HG03354 (cell line): ENCODE measurements around the gene KRT3.
"Not testable (repeated sequence)": the region's sequence is repeated elsewhere in the genome, so short reads cannot be mapped to it uniquely, and the experiment has no call there.

ENCODE experiments used
- ATAC-seq: cut with Tn5 transposase; IDR thresholded peaks from one replicate; pipeline ENCODE4 v1.9.1; 2021; ENCODE audit warnings: mild to moderate bottlenecking; ENCODE audit not compliant: unreplicated experiment, poor library complexity, severe bottlenecking

Gene KRT3

GRCh38 chr12:52766351-52767019 is 29.4 kb downstream of the KRT3 start:
- ATAC-seq: no peak

GRCh38 chr12:52765702-52766101 is 30.2 kb downstream of the KRT3 start:
- no peak for ATAC-seq

GRCh38 chr12:52763991-52764390 is 31.9 kb downstream of the KRT3 start:
- ATAC-seq: no peak

GRCh38 chr12:52763036-52763659 is 32.8 kb downstream of the KRT3 start:
- no peak for ATAC-seq

GRCh38 chr12:52761802-52762201 is 34.1 kb downstream of the KRT3 start:
- no peak for ATAC-seq

GRCh38 chr12:52761218-52761617 is 34.7 kb downstream of the KRT3 start:
- not testable (repeated sequence) for ATAC-seq

- ATAC-seq: no peak
These were observed 35.3 kb downstream of the KRT3 start for GRCh38 chr12:52760623-52761022.

- no peak for ATAC-seq
These were observed 36.2 kb downstream of the KRT3 start for GRCh38 chr12:52759695-52760094.

GRCh38 chr12:52759218-52759617 is 36.7 kb downstream of the KRT3 start:
- ATAC-seq: no peak

- ATAC-seq: no peak
These were observed 38.3 kb downstream of the KRT3 start for GRCh38 chr12:52757449-52758176.

GRCh38 chr12:52756281-52756960 is 39.5 kb downstream of the KRT3 start:
- ATAC-seq: no peak

- ATAC-seq: no peak
These were observed 40.4 kb downstream of the KRT3 start for GRCh38 chr12:52755533-52755932.

- ATAC-seq: no peak
These were observed 41.8 kb downstream of the KRT3 start for GRCh38 chr12:52754135-52754534.

- ATAC-seq: no peak
These were observed 42.6 kb downstream of the KRT3 start for GRCh38 chr12:52753283-52753682.

GRCh38 chr12:52752516-52752915 is 43.4 kb downstream of the KRT3 start:
- no peak for ATAC-seq

GRCh38 chr12:52751795-52752194 is 44.1 kb downstream of the KRT3 start:
- no peak for ATAC-seq

GRCh38 chr12:52750532-52750931 is 45.4 kb downstream of the KRT3 start:
- ATAC-seq: not testable (repeated sequence)

GRCh38 chr12:52749827-52750226 is 46.1 kb downstream of the KRT3 start:
- no peak for ATAC-seq

- ATAC-seq: no peak
These were observed 47.3 kb downstream of the KRT3 start for GRCh38 chr12:52748578-52748977.

GRCh38 chr12:52745554-52745953 is 50.4 kb downstream of the KRT3 start:
- no peak for ATAC-seq
